ENCODE results near the gene ABCA13. TPM values are rescaled to one million over a fixed set of nuclear protein-coding genes. Genes with fewer than 3 reads are reported as not detected.

ABCA13 gene
- total and polyA plus RNA-seq, 2 experiments from 2014 or later: 0.11 TPM; not detected in 1

- peaks cover 23% of the 10 kb centered on the region for H3K4me1 ChIP-seq (ENCODE audit: insufficient read depth)
- H3K9me3 ChIP-seq (ENCODE audit: low read depth): no peaks in the 10 kb centered on the region
- H3K9ac ChIP-seq: no peak overlapping the region
- in situ Hi-C loops (cut with MboI): no loop called here
- 47% methylated on average over 5 of the region's 5 CpGs for WGBS, 2 experiments (ENCODE audit: low coverage in 1 of 2, low lambda C conversion rate in 2 of 2, missing lambda C conversion rate in 2 of 2)
- no peaks in the 10 kb centered on the region for H4K20me1 ChIP-seq (ENCODE audit: insufficient read depth)
- peak overlapping the region; percentile 48; the same call in 1 of the 2 replicates for H3K27ac ChIP-seq
- no peak overlapping the region for H3K4me3 ChIP-seq
- H2AFZ ChIP-seq: peak overlapping the region; percentile 60; the same call in 1 of the 2 replicates
- peak; percentile 57 for DNase-seq
- peaks cover 26% of the 10 kb centered on the region for H3F3A ChIP-seq (ENCODE audit: insufficient read depth)
- TF ChIP-seq EZH2 (IDR thresholded peaks at IDR 0.05; ENCODE audit: insufficient read depth, poor library complexity, severe bottlenecking) (no peak), EZH2phosphoT487 (IDR thresholded peaks at IDR 0.05; ENCODE audit: insufficient read depth, low read depth) (no peak)
- no peaks in the 10 kb centered on the region for H3K27me3 ChIP-seq (replicated peaks; ENCODE audit: insufficient read depth)
- H3K36me3 ChIP-seq (ENCODE audit: low read depth): no peaks in the 10 kb centered on the region
- no peaks in the 10 kb centered on the region for H3K9me2 ChIP-seq (ENCODE audit: insufficient read depth)
- H3K4me2 ChIP-seq (ENCODE audit: unreplicated experiment): peak overlapping the region; percentile 19
- no peaks in the 10 kb centered on the region for H3K79me2 ChIP-seq (ENCODE audit: insufficient read depth)
Observed at GRCh38 chr7:48183370-48183743, 12.1 kb downstream of the ABCA13 start.

- no peak overlapping the region for H3K9ac ChIP-seq
- H3K4me1 ChIP-seq (ENCODE audit: insufficient read depth): peaks cover 23% of the 10 kb centered on the region
- 18 to 21% methylated on average over 1 of the region's 1 CpG for WGBS, 2 experiments (ENCODE audit: low coverage in 1 of 2, low lambda C conversion rate in 2 of 2, missing lambda C conversion rate in 2 of 2)
- no peak overlapping the region for H3K27ac ChIP-seq
- no peak overlapping the region for H3K4me3 ChIP-seq
- H3F3A ChIP-seq (ENCODE audit: insufficient read depth): peaks cover 26% of the 10 kb centered on the region
- in situ Hi-C loops (cut with MboI): no loop called here
- no peaks in the 10 kb centered on the region for H3K36me3 ChIP-seq (ENCODE audit: low read depth)
- TF ChIP-seq EZH2 (IDR thresholded peaks at IDR 0.05; ENCODE audit: insufficient read depth, poor library complexity, severe bottlenecking) (no peak), EZH2phosphoT487 (IDR thresholded peaks at IDR 0.05; ENCODE audit: insufficient read depth, low read depth) (no peak)
- no peak overlapping the region for H3K4me2 ChIP-seq (ENCODE audit: unreplicated experiment)
- no peaks in the 10 kb centered on the region for H3K79me2 ChIP-seq (ENCODE audit: insufficient read depth)
- H2AFZ ChIP-seq: no peak overlapping the region
- H3K9me2 ChIP-seq (ENCODE audit: insufficient read depth): no peaks in the 10 kb centered on the region
- no peaks in the 10 kb centered on the region for H4K20me1 ChIP-seq (ENCODE audit: insufficient read depth)
- H3K9me3 ChIP-seq (ENCODE audit: low read depth): no peaks in the 10 kb centered on the region
- H3K27me3 ChIP-seq (replicated peaks; ENCODE audit: insufficient read depth): no peaks in the 10 kb centered on the region
- DNase-seq: no peak
Observed at GRCh38 chr7:48183965-48184364, 12.7 kb downstream of the ABCA13 start.

DNA sequence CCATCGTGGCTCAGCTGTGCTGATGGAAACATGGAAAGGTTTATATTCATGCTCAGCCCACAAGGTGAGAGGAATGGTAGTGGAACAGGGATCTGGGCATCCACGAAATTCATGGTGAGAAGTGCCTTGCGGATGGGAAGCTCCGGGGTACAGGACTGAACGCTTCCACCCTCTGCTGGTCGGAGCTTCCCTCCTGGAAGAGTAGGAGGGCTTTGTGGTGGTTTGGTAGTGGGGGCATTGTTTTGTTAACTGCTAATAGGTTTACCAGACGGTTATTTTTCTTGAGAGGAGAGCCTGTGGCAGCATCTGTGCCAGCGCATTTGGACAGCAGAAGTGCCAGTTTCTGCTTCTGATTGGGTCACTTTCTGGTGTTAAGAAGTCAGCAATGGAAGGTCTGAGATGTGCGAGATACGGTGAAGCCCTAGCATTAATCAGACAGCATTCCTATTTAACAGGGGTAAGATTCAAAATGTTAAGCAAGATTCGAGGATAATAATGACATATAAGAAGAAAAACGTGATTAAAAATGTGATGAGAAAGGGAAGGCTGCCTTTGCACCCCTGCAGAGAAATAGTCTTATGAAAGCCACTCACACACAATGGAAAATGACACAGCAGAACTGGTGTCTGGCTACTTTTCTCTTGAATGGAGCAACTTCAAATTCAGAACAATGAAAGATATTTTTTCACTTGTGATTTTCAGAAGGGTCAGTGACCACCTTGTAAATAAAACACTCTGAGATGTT, 17.7 kb downstream of the ABCA13 start:
- H3K9ac ChIP-seq: no peak overlapping the region
- TF ChIP-seq EZH2 (IDR thresholded peaks at IDR 0.05; ENCODE audit: insufficient read depth, poor library complexity, severe bottlenecking): no peak
- no peak for TF ChIP-seq EZH2phosphoT487 (IDR thresholded peaks at IDR 0.05; ENCODE audit: insufficient read depth, low read depth)
- WGBS, 2 experiments (ENCODE audit: low coverage in 1 of 2, low lambda C conversion rate in 2 of 2, missing lambda C conversion rate in 2 of 2): 34 to 41% methylated on average over 12 of the region's 12 CpGs

DNA sequence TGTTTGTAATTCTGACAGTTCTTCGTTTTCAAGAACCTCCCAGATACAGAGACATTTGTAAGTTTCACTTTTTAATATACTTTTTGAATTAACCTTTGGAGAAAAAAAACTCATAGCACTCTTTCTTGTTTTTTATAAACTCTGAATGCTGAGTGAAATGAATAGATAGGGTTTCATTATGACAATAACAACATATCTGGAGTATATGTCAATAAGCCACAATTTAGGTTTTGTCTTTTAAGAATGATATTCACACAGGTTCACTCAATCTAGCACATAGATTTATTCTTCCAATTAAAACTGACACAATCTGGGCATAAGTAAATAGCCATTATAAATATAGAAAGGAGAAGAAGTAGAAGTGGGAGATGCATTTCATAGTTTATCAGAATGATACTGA, 21.7 kb downstream of the ABCA13 start:
- Histone ChIP-seq H3K4me3 (no peak overlapping the region), H4K20me1 (ENCODE audit: insufficient read depth) (no peaks in the 10 kb centered on the region), H3K27me3 (replicated peaks; ENCODE audit: insufficient read depth) (peaks cover 6% of the 10 kb centered on the region), H3K27ac (no peak overlapping the region), H3K9me2 (ENCODE audit: insufficient read depth) (no peaks in the 10 kb centered on the region), H3F3A (ENCODE audit: insufficient read depth) (no peaks in the 10 kb centered on the region), H2AFZ (no peak overlapping the region), H3K79me2 (ENCODE audit: insufficient read depth) (no peaks in the 10 kb centered on the region), H3K9ac (no peak overlapping the region), H3K4me2 (ENCODE audit: unreplicated experiment) (no peak overlapping the region), H3K36me3 (ENCODE audit: low read depth) (no peaks in the 10 kb centered on the region), H3K4me1 (ENCODE audit: insufficient read depth) (no peaks in the 10 kb centered on the region), H3K9me3 (ENCODE audit: low read depth) (no peaks in the 10 kb centered on the region)
- DNase-seq: no peak
- in situ Hi-C loops (cut with MboI): no loop called here
- no peak for TF ChIP-seq EZH2 (IDR thresholded peaks at IDR 0.05; ENCODE audit: insufficient read depth, poor library complexity, severe bottlenecking)
- no peak for TF ChIP-seq EZH2phosphoT487 (IDR thresholded peaks at IDR 0.05; ENCODE audit: insufficient read depth, low read depth)
- WGBS, 2 experiments (ENCODE audit: low coverage in 1 of 2, low lambda C conversion rate in 2 of 2, missing lambda C conversion rate in 2 of 2): 8 to 11% methylated on average over 1 of the region's 1 CpG

More for the DNA sequence above, 17.7 kb downstream of the ABCA13 start:
- no peaks in the 10 kb centered on the region for H3K27me3 ChIP-seq (replicated peaks; ENCODE audit: insufficient read depth)
- DNase-seq: no peak
- in situ Hi-C loops (cut with MboI): no loop called here
- no peak overlapping the region for H3K4me2 ChIP-seq (ENCODE audit: unreplicated experiment)
- H4K20me1 ChIP-seq (ENCODE audit: insufficient read depth): no peaks in the 10 kb centered on the region
- H3F3A ChIP-seq (ENCODE audit: insufficient read depth): 0 out of 2 replicates have a peak, but pooled peaks cover 3% of the 10 kb centered on the region
- no peaks in the 10 kb centered on the region for H3K36me3 ChIP-seq (ENCODE audit: low read depth)
- no peak overlapping the region for H3K4me3 ChIP-seq
- H3K27ac ChIP-seq: no peak overlapping the region
- H3K9me2 ChIP-seq (ENCODE audit: insufficient read depth): no peaks in the 10 kb centered on the region
- H2AFZ ChIP-seq: no peak overlapping the region
- no peaks in the 10 kb centered on the region for H3K79me2 ChIP-seq (ENCODE audit: insufficient read depth)
- no peaks in the 10 kb centered on the region for H3K4me1 ChIP-seq (ENCODE audit: insufficient read depth)
- no peaks in the 10 kb centered on the region for H3K9me3 ChIP-seq (ENCODE audit: low read depth)

All from GM23248 (cell line).